ENCODE results near the gene ITGB1. TPM values are rescaled to one million over a fixed set of nuclear protein-coding genes. Genes with fewer than 3 reads are reported as not detected.
"Not testable (repeated sequence)": the region's sequence is repeated elsewhere in the genome, so short reads cannot be mapped to it uniquely, and the experiment has no call there.

Gene ITGB1
- total RNA-seq, 2 experiments from 2014 or later = 113 to 117 TPM

DNA sequence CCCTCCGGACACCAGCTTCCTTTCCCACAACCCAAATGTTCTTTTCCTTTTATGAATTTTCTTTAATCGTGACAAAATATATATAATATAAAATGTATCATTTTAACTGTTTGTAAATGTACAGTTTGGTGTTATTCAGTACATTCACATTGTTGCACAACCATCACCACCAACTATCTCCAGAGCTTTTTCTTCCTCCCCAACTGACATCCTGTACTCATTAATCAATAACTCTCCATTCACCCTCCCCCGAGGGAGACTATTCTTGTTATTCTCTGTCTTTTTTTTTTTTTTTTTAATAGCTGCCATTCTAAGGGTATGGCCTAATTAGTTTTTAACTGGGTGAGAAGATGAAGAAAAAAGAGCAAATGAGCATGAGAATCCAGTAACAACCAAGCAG is 30.6 kb upstream of the ITGB1 start:
- Mint-ChIP-seq H3K9me3 (peaks cover 6% of the 10 kb centered on the region), H3K27me3 (no peaks in the 10 kb centered on the region), H3K4me3 (no peak overlapping the region), H3K27ac (no peak overlapping the region), H3K36me3 (no peaks in the 10 kb centered on the region), H3K4me1 (ENCODE audit: low read depth) (peaks cover 4% of the 10 kb centered on the region)
- CTCF ChIA-PET = interaction anchor here (0.6 kb wide), 1 partner anchor 32 kb away, joined by 3 read pairs; no protein-coding TSS in a partner anchor
- intact Hi-C loops (cut with micrococcal nuclease) = no loop called here
- no peak for DNase-seq
- POLR2A ChIA-PET = no interaction called here

DNA sequence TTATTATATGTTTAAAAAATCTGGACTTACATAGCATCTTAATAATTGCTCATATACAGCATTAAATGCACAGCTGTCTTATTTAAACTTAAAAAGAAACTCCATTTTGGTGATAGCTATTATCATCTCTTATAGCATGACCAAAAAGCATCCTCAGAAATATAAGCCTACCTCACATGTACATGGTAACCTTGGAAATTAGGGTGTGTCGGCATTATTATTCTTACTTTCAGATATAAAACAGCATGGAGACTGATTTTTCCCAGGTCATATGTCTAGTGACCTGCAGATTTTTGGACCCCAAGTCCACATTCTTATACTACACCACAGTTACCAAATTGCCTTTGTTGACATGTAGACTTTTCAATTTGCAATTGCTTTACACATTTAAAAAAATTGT is 29.1 kb upstream of the ITGB1 start:
- H3K36me3 Mint-ChIP-seq = no peaks in the 10 kb centered on the region
- ChIA-PET CTCF (no interaction called here), POLR2A (no interaction called here)
- no peak overlapping the region for H3K4me3 Mint-ChIP-seq
- peaks cover 6% of the 10 kb centered on the region for H3K9me3 Mint-ChIP-seq
- intact Hi-C loops (cut with micrococcal nuclease) = no loop called here
- no peak for DNase-seq
- no peak overlapping the region for H3K27ac Mint-ChIP-seq
- no peaks in the 10 kb centered on the region for H3K27me3 Mint-ChIP-seq
- H3K4me1 Mint-ChIP-seq (ENCODE audit: low read depth) = peaks cover 18% of the 10 kb centered on the region

DNA sequence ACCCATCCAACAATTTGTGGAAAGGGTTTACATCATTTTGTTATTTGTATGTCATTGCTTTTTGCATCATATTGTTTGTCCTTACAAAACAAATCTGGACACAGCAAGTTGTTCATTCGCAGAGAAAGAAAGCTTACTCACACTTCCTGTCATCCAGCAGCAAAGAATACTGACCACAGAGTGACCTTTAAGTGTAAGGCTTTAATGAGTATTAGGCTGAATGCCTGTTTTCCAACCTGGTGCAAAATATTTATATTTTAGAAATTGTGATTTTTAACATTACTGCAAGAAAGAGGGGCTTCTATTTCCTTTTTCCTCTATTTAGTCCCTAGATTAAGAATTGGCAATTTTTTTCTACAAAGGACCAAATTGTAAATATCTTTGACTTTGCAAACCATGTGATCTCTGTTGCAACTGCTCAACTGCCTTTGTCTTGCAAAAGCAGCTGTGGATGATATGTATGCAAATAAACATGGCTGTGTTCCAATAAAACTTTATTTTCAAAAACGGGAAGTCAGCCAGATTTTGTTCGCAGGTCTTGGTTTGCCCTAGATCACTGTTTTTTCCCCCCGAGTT is 27.8 kb upstream of the ITGB1 start:
- intact Hi-C loops (cut with micrococcal nuclease) = no loop called here
- no peak for DNase-seq
- no peaks in the 10 kb centered on the region for H3K27me3 Mint-ChIP-seq
- POLR2A ChIA-PET = no interaction called here
- H3K4me1 Mint-ChIP-seq (ENCODE audit: low read depth) = peaks cover 30% of the 10 kb centered on the region
- H3K27ac Mint-ChIP-seq = no peak overlapping the region
- H3K9me3 Mint-ChIP-seq = peaks cover 3% of the 10 kb centered on the region
- H3K4me3 Mint-ChIP-seq = no peak overlapping the region
- H3K36me3 Mint-ChIP-seq = no peaks in the 10 kb centered on the region
- CTCF ChIA-PET = interaction anchor here (1.8 kb wide), 1 partner anchor 23 kb away, joined by 4 read pairs; no protein-coding TSS in a partner anchor

DNA sequence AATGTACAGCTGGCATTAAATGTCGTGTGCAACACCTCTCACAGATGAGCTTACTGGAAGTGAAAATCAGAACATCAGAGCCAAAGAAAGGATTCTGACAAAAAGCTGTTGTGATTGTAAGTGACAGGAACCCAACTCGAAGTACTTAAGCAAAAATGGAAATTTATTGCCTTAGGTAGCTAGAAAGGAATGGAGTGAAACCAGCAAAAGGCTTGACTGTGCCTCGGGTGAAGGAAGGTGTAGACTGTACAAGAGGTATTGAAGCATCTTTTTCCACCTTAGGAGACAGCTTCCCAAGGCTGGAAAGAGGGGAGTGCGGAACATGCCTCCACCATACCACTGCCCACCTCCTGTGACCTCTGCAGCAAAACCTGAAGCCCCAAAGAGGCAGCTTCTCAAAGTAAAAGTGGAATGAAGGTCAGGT is 27.3 kb upstream of the ITGB1 start:
- Mint-ChIP-seq H3K27me3 (no peaks in the 10 kb centered on the region), H3K27ac (no peak overlapping the region), H3K36me3 (no peaks in the 10 kb centered on the region), H3K9me3 (no peaks in the 10 kb centered on the region), H3K4me1 (ENCODE audit: low read depth) (peaks cover 31% of the 10 kb centered on the region), H3K4me3 (no peak overlapping the region)
- POLR2A ChIA-PET = no interaction called here
- no peak for DNase-seq
- CTCF ChIA-PET = interaction anchor here (1.8 kb wide), 1 partner anchor 24 kb away, joined by 4 read pairs; no protein-coding TSS in a partner anchor
- intact Hi-C loops (cut with micrococcal nuclease) = no loop called here

DNA sequence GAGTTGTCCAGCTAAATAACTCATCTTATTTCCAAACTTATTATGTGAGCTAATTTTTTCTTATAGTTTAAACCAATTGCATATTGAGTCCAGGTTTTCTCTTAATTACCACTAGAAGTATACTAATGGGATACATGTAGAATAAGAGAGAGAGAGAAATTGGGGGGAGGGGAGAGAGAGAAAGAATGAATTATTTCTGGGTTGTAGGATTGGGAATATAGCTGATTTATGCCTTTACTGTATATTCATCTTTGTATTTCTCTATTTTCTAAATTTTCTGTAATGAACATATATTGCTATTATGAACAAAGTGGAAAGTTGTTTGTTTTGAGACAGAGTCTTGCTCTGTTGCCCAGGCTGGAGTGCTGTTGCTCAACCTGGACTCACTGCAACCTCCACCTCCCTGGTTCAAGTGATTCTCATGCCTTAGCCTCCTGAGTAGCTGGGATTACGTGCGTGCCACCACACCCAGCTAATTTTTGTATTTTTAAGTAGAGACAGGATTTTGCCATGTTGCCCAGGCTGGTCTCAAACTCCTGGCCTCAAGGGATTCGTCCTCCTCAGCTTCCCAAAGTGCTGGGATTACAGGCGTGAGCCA is 26.1 kb upstream of the ITGB1 start:
- Mint-ChIP-seq H3K9me3 (no peaks in the 10 kb centered on the region), H3K36me3 (no peaks in the 10 kb centered on the region), H3K27me3 (no peaks in the 10 kb centered on the region), H3K27ac (no peak overlapping the region), H3K4me1 (ENCODE audit: low read depth) (peaks cover 34% of the 10 kb centered on the region), H3K4me3 (no peak overlapping the region)
- CTCF ChIA-PET = interaction anchor here (1.8 kb wide), 1 partner anchor 25 kb away, joined by 4 read pairs; no protein-coding TSS in a partner anchor
- intact Hi-C loops (cut with micrococcal nuclease) = no loop called here
- POLR2A ChIA-PET = interaction anchor here (0.7 to 1.4 kb wide), 2 partner anchors 9 to 20 kb away, joined by 3 read pairs; no protein-coding TSS in a partner anchor
- DNase-seq = no peak

DNA sequence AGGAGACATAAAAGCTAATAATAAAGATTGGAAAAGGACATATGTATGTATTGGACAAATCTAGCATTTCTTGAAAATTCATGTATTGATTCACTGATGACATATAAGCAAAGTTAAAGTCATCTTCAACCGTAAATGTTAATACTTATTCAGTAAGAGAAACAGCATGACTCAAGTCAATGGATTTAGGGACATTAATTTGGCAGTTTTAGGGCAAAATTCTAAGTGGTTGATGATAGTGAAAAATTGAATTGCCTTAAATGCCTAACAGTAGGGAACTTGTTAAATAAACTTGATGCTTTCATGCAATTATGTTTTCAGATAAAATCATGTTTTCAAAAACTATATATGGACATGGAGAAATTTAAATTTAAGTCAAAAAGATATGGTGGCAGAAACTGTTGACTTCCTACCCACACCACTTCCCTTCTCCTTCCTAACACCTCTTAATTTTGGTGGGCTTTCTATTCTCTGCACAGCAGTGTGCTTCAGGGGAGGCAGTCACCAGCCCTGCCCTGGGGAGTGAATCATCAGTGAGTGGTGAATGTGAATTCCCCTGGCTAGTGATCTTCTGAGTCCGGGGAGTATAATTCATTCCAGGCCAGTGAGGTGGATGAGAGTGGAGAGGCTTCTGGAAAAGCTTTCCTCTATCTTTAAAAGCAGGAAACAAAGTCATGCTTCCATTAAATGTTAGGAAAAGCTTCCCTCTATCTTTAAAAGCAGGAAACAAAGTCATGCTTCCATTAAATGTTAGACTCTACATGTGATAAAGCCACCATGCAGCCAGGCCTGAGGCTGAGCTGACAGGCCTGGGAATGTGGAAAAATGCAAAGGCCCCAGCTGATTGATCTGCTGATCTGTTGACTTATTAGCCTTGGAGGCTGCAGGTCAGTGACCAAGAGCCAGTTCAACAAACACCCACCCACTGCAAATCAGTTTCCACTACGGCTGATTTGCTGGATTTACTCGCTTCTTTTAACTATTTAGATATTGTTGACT is 25.2 kb upstream of the ITGB1 start:
- Mint-ChIP-seq H3K4me1 (ENCODE audit: low read depth) (peaks cover 34% of the 10 kb centered on the region), H3K27ac (no peak overlapping the region), H3K27me3 (no peaks in the 10 kb centered on the region), H3K36me3 (no peaks in the 10 kb centered on the region), H3K4me3 (no peak overlapping the region), H3K9me3 (no peaks in the 10 kb centered on the region)
- ChIA-PET POLR2A (interaction anchor here (0.7 to 1.4 kb wide), 2 partner anchors 8 to 21 kb away, joined by 3 read pairs; no protein-coding TSS in a partner anchor), CTCF (no interaction called here)
- intact Hi-C loops (cut with micrococcal nuclease) = no loop called here
- DNase-seq = peak; percentile 52

DNA sequence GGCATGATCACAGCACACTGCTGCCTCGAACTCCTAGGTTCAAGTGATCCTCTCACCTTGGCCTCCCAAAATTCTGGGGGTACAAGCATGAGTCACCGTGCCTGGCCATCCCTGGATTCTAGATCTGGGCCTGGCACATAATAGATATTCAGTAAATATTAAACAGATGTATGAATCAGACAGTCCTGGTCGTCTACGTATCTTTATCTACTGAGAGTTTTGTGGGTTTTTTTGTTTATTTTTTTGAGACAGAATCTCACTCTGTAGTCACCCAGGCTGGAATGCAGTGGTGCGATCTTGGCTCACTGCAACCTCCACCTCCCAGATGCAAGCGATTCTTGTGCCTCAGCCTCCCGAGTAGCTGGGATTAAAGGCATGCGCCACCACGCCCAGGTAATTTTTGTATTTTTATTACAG is 24.3 kb upstream of the ITGB1 start:
- no peaks in the 10 kb centered on the region for H3K9me3 Mint-ChIP-seq
- CTCF ChIA-PET = no interaction called here
- H3K36me3 Mint-ChIP-seq = no peaks in the 10 kb centered on the region
- no peak overlapping the region for H3K4me3 Mint-ChIP-seq
- peak overlapping the region; percentile 18 for H3K27ac Mint-ChIP-seq
- no peak for DNase-seq
- no peaks in the 10 kb centered on the region for H3K27me3 Mint-ChIP-seq
- intact Hi-C loops (cut with micrococcal nuclease) = no loop called here
- POLR2A ChIA-PET = no interaction called here
- peaks cover 34% of the 10 kb centered on the region for H3K4me1 Mint-ChIP-seq (ENCODE audit: low read depth)

DNA sequence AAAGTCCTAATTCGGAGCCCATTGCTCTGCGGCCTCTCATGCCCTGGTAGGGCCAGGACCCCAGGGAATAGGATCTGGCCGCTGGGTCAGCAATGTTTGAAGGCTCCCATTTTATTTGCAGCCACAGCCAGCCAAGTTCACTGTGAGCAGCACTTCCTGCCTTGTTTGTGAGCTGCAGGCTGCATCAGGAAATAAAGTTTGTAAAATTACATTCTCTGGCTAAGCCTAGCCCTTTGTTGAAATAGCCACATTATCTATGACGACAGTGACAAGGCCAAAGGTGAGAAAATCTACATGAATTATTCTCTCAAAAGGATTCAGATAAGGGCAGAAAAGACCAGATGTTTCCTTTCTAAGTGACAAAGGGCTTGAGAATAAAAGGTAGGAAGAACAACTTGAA is 23.7 kb upstream of the ITGB1 start:
- no peak overlapping the region for H3K4me3 Mint-ChIP-seq

DNA sequence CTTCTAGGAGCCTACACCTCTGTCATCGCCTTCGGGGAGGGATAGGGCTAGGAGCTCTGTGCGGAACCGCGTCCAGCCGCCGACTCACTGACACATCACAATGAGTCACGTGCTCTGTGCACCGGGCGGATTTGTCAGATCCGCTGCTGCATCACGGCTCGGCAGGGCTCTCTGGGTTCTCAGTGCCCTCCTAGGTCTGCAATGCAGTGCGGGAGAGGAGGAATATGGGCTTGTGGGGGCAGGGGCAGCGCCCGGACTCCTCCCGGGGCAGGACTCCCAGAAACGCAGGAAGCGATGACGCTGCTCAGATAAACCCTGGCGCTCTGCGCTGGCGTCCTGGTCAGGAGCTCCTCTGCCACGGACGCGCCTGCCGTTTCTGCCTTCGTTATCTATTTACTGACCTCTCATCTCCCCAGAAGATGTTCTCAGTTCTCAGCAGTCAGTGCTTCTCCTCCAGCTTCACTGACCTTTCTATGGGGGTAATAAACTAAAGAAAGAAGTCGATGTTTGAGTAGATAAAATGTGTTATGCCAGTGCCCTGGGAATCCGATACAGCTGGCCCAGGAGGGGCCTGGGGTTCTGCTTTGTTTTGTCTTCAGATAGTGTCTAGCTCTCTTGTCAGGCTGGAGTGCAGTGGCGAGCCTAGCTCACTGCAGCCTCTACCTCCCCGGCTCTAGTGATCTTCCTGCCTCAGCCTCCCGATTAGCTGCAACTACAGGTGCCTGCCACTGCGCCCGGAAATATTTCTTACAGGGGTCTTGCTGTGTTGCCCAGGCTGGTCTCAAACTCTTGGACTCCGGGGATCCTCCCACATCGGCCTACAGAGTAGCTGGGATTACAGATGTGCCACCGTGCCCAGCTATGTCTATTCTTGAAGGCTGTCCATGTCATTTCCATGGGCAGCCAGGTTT is 22.8 kb upstream of the ITGB1 start:
- CTCF ChIA-PET = interaction anchor here (0.8 to 2.1 kb wide), 12 partner anchors 10 to 212 kb away, joined by 3 to 14 read pairs (median 4); no protein-coding TSS in a partner anchor
- H3K9me3 Mint-ChIP-seq = no peaks in the 10 kb centered on the region
- H3K36me3 Mint-ChIP-seq = no peaks in the 10 kb centered on the region
- intact Hi-C loops (cut with micrococcal nuclease) = loop anchor here (1.0 kb wide), 2 partner anchors 22 to 24 kb away; no protein-coding TSS in a partner anchor
- peak overlapping the region; percentile 85 for H3K4me3 Mint-ChIP-seq
- H3K4me1 Mint-ChIP-seq (ENCODE audit: low read depth) = peaks cover 34% of the 10 kb centered on the region
- peak; percentile 93 for DNase-seq
- POLR2A ChIA-PET = interaction anchor here (0.6 to 1.9 kb wide), 15 partner anchors 10 to 633 kb away, joined by 3 to 9 read pairs (median 3); no protein-coding TSS in a partner anchor
- peak overlapping the region; percentile 90 for H3K27ac Mint-ChIP-seq
- no peaks in the 10 kb centered on the region for H3K27me3 Mint-ChIP-seq

More for the DNA sequence above, 23.7 kb upstream of the ITGB1 start:
- intact Hi-C loops (cut with micrococcal nuclease) = no loop called here
- Mint-ChIP-seq H3K4me1 (ENCODE audit: low read depth) (peaks cover 34% of the 10 kb centered on the region), H3K27me3 (no peaks in the 10 kb centered on the region), H3K27ac (no peak overlapping the region), H3K36me3 (no peaks in the 10 kb centered on the region), H3K9me3 (no peaks in the 10 kb centered on the region)
- POLR2A ChIA-PET = interaction anchor here (0.9 to 1.9 kb wide), 3 partner anchors 11 to 59 kb away, joined by 3 to 9 read pairs (median 5); no protein-coding TSS in a partner anchor
- no peak for DNase-seq
- CTCF ChIA-PET = interaction anchor here (0.8 to 2.1 kb wide), 4 partner anchors 22 to 152 kb away, joined by 4 to 14 read pairs (median 7); no protein-coding TSS in a partner anchor

DNA sequence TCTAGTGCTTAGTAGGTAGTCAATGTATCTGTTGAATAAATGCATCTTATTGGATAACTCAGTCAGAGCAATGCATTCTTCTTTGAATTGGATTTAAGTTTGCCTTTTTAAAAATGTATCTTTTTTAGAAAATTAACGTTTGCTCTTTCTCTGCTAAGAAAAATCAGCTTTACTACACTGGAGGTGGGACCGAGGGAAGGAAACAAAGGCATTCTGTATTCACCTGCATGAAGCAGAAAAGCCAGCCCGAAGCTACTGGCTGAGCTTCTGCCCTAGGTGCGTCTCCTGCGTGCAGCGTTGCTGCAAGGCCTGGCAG is 22.2 kb upstream of the ITGB1 start:
- Mint-ChIP-seq H3K4me3 (peak overlapping the region; percentile 85), H3K27me3 (no peaks in the 10 kb centered on the region), H3K4me1 (ENCODE audit: low read depth) (peaks cover 34% of the 10 kb centered on the region), H3K36me3 (no peaks in the 10 kb centered on the region), H3K27ac (peak overlapping the region; percentile 90), H3K9me3 (no peaks in the 10 kb centered on the region)
- POLR2A ChIA-PET = interaction anchor here (0.6 to 1.9 kb wide), 14 partner anchors 9 to 633 kb away, joined by 3 to 9 read pairs (median 3); no protein-coding TSS in a partner anchor
- intact Hi-C loops (cut with micrococcal nuclease) = loop anchor here (1.0 kb wide), 2 partner anchors 21 to 25 kb away; no protein-coding TSS in a partner anchor
- no peak for DNase-seq
- CTCF ChIA-PET = interaction anchor here (0.9 to 2.1 kb wide), 11 partner anchors 9 to 213 kb away, joined by 3 to 14 read pairs (median 4); no protein-coding TSS in a partner anchor

DNA sequence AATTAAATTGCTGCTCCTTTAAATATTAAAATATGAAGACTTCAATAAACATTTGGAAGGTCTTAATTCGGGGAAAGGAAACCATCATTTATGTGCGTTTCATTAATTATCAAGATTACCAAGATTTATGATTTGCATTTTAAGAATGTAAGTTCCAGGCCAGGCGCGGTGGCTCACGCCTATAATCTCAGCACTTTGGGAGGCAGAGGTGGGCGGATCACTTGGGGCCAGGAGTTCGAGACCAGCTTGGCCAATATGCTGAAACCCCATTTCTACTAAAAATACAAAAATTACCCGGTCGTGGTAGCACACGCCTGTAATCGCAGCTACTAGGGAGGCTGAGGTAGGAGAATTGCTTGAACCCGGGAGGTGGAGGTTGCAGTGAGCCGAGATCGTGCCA is 21.7 kb upstream of the ITGB1 start:
- DNase-seq, H3K36me3 Mint-ChIP-seq, H3K9me3 Mint-ChIP-seq, H3K27me3 Mint-ChIP-seq, H3K27ac Mint-ChIP-seq: not testable (repeated sequence)
- ChIA-PET POLR2A (interaction anchor here (0.6 to 1.9 kb wide), 11 partner anchors 12 to 632 kb away, joined by 3 to 9 read pairs (median 3); no protein-coding TSS in a partner anchor), CTCF (interaction anchor here (0.9 to 2.1 kb wide), 8 partner anchors 9 to 154 kb away, joined by 3 to 14 read pairs (median 4); no protein-coding TSS in a partner anchor)
- H3K4me1 Mint-ChIP-seq (ENCODE audit: low read depth) = peaks cover 36% of the 10 kb centered on the region
- intact Hi-C loops (cut with micrococcal nuclease) = loop anchor here (1.0 kb wide), 2 partner anchors 20 to 26 kb away; no protein-coding TSS in a partner anchor
- peak overlapping the region; percentile 5 for H3K4me3 Mint-ChIP-seq
